Measurements from ENCODE around the gene BCOR. TPM values are rescaled to one million over a fixed set of nuclear protein-coding genes. Genes with fewer than 3 reads are reported as not detected.

BCOR gene
- total RNA-seq, 2 experiments from 2014 or later, result 26.1 to 26.3 TPM

GRCh38 chrX:40035726-40036125 lies 62.0 kb downstream of the BCOR start:
- Mint-ChIP-seq H3K4me1 (ENCODE audit: low read depth) (peaks cover 5% of the 10 kb centered on the region), H3K36me3 (ENCODE audit: low read depth) (no peaks in the 10 kb centered on the region), H3K9me3 (no peaks in the 10 kb centered on the region), H3K27ac (no peak overlapping the region), H3K27me3 (no peaks in the 10 kb centered on the region), H3K4me3 (no peak overlapping the region)
- Histone ChIP-seq H3K4me3 (ENCODE audit: low read length) (no peak overlapping the region), H3K9me3 (ENCODE audit: control insufficient read depth in 1 of 2, insufficient read depth in 1 of 2, low read length in 2 of 2) (no peaks in the 10 kb centered on the region), H3K27me3 (ENCODE audit: control insufficient read depth in 1 of 2, insufficient read depth in 2 of 2, low read length in 2 of 2) (no peaks in the 10 kb centered on the region), H3K27ac (ENCODE audit: low read depth in 1 of 2, low read length in 2 of 2) (no peak overlapping the region), H3K36me3 (ENCODE audit: insufficient read depth, low read length) (no peaks in the 10 kb centered on the region), H3K4me1 (ENCODE audit: insufficient read depth, low read length) (peaks cover 7% of the 10 kb centered on the region)
- POLR2A ChIA-PET, result no interaction called here
- no peak for ATAC-seq (ENCODE audit: poor library complexity)
- intact Hi-C loops (cut with DNase I, micrococcal nuclease), result no loop called here
- no peak for TF ChIP-seq CTCF (IDR thresholded peaks at IDR 0.05)
- CTCF ChIA-PET, result no interaction called here
- DNase-seq, result no peak

GRCh38 chrX:40031911-40032310 lies 65.8 kb downstream of the BCOR start:
- DNase-seq, result no peak
- no peak overlapping the region for H3K4me3 Mint-ChIP-seq
- H3K27ac Mint-ChIP-seq, result no peak overlapping the region
- intact Hi-C loops (cut with DNase I, micrococcal nuclease), result no loop called here
- H3K4me1 Mint-ChIP-seq (ENCODE audit: low read depth), result no peaks in the 10 kb centered on the region
- H3K36me3 Mint-ChIP-seq (ENCODE audit: low read depth), result no peaks in the 10 kb centered on the region
- no peak overlapping the region for H3K27ac ChIP-seq (ENCODE audit: low read depth in 1 of 2, low read length in 2 of 2)
- no peak overlapping the region for H3K4me3 ChIP-seq (ENCODE audit: low read length)
- CTCF ChIA-PET, result no interaction called here
- POLR2A ChIA-PET, result interaction anchor here (1.0 kb wide), 1 partner anchor 19 kb away, joined by 3 read pairs; no protein-coding TSS in a partner anchor
- no peaks in the 10 kb centered on the region for H3K36me3 ChIP-seq (ENCODE audit: insufficient read depth, low read length)
- no peaks in the 10 kb centered on the region for H3K27me3 Mint-ChIP-seq
- ATAC-seq (ENCODE audit: poor library complexity), result no peak
- TF ChIP-seq CTCF (IDR thresholded peaks at IDR 0.05), result no peak
- H3K9me3 ChIP-seq (ENCODE audit: control insufficient read depth in 1 of 2, insufficient read depth in 1 of 2, low read length in 2 of 2), result no peaks in the 10 kb centered on the region
- H3K27me3 ChIP-seq (ENCODE audit: control insufficient read depth in 1 of 2, insufficient read depth in 2 of 2, low read length in 2 of 2), result no peaks in the 10 kb centered on the region
- no peaks in the 10 kb centered on the region for H3K4me1 ChIP-seq (ENCODE audit: insufficient read depth, low read length)
- no peaks in the 10 kb centered on the region for H3K9me3 Mint-ChIP-seq

GRCh38 chrX:40030205-40030604 lies 67.6 kb downstream of the BCOR start:
- no peak for ATAC-seq (ENCODE audit: poor library complexity)
- no peak overlapping the region for H3K4me3 Mint-ChIP-seq
- DNase-seq, result no peak
- no peaks in the 10 kb centered on the region for H3K9me3 Mint-ChIP-seq
- ChIA-PET CTCF (no interaction called here), POLR2A (no interaction called here)
- no peak overlapping the region for H3K27ac Mint-ChIP-seq
- Histone ChIP-seq H3K9me3 (ENCODE audit: control insufficient read depth in 1 of 2, insufficient read depth in 1 of 2, low read length in 2 of 2) (no peaks in the 10 kb centered on the region), H3K27ac (ENCODE audit: low read depth in 1 of 2, low read length in 2 of 2) (no peak overlapping the region), H3K27me3 (ENCODE audit: control insufficient read depth in 1 of 2, insufficient read depth in 2 of 2, low read length in 2 of 2) (no peaks in the 10 kb centered on the region), H3K4me3 (ENCODE audit: low read length) (no peak overlapping the region), H3K36me3 (ENCODE audit: insufficient read depth, low read length) (no peaks in the 10 kb centered on the region), H3K4me1 (ENCODE audit: insufficient read depth, low read length) (no peaks in the 10 kb centered on the region)
- intact Hi-C loops (cut with DNase I, micrococcal nuclease), result no loop called here
- H3K4me1 Mint-ChIP-seq (ENCODE audit: low read depth), result no peaks in the 10 kb centered on the region
- H3K36me3 Mint-ChIP-seq (ENCODE audit: low read depth), result no peaks in the 10 kb centered on the region
- no peak for TF ChIP-seq CTCF (IDR thresholded peaks at IDR 0.05)
- H3K27me3 Mint-ChIP-seq, result no peaks in the 10 kb centered on the region
